HG02642 (cell line): ENCODE results near the gene ANKRD27.

Source experiments
- ATAC-seq: cut with Tn5 transposase; IDR thresholded peaks from one replicate; pipeline ENCODE4 v1.9.1; 2021; ENCODE audit warnings: mild to moderate bottlenecking; ENCODE audit not compliant: unreplicated experiment, poor library complexity

Gene ANKRD27

GRCh38 chr19:32566246-32566830, 108.6 kb downstream of the ANKRD27 start:
- ATAC-seq: no peak

GRCh38 chr19:32563761-32564160, 111.2 kb downstream of the ANKRD27 start:
- ATAC-seq: no peak

- no peak for ATAC-seq
Observed at GRCh38 chr19:32558607-32559228, 116.3 kb downstream of the ANKRD27 start.

- ATAC-seq: no peak
Observed at GRCh38 chr19:32555786-32556185, 119.2 kb downstream of the ANKRD27 start.

- ATAC-seq: no peak
Observed at GRCh38 chr19:32550666-32551065, 124.3 kb downstream of the ANKRD27 start.
